PC-9 (cell line): Measurements from ENCODE around the gene FAM117B. TPM values are rescaled to one million over a fixed set of nuclear protein-coding genes. Genes with fewer than 3 reads are reported as not detected.

Experiments
- BruUV-seq: library from RNA; stranded (reverse); fragments of 400-500 nt; replicated peaks from 2 replicates; lab custom pipeline; 2021; lab: Mats Ljungman, UMichigan
- CTCF ChIA-PET: fragments of 300-600 bp; sonication (Branson Sonifier 250); formaldehyde crosslinking; loops from one replicate; lab custom pipeline; 2022; ENCODE audit warnings: antibody characterized with exemption; lab: Charles Lee
- POLR2A ChIA-PET: fragments of 300-600 bp; sonication (Branson Sonifier 250); formaldehyde crosslinking; loops from one replicate; lab custom pipeline; 2022; ENCODE audit warnings: antibody characterized with exemption; ENCODE audit not compliant: unreplicated experiment; lab: Charles Lee
- DNase-seq, 2 experiments: peaks; one replicate each; pipeline versions ENCODE4 v3.0.0 to v3.0.0-alpha.2; 2015 to 2022; ENCODE audit warnings: mixed read lengths in 1 of 2
- H2AFZ ChIP-seq: fragments of 200-600 bp; sonication (generic); 2 replicates; pipeline ENCODE4 v1.8.1; 2017; ENCODE audit warnings: antibody characterized with exemption
- H3F3A ChIP-seq: fragments of 200-600 bp; sonication (generic); 2 replicates; pipeline ENCODE4 v1.8.1; 2017; ENCODE audit warnings: antibody characterized with exemption, mild to moderate bottlenecking, low read depth; ENCODE audit not compliant: insufficient read depth
- H3K27ac ChIP-seq: fragments of 200-600 bp; sonication (generic); 2 replicates; pipeline ENCODE4 v1.6.1; 2016; ENCODE audit warnings: mixed run types
- H3K27me3 ChIP-seq: fragments of 200-600 bp; sonication (generic); 2 replicates; pipeline ENCODE4 v1.6.1; 2016; ENCODE audit warnings: low read depth, mixed run types; ENCODE audit not compliant: insufficient read depth
- H3K36me3 ChIP-seq: fragments of 200-600 bp; sonication (generic); 2 replicates; pipeline ENCODE4 v1.6.1; 2016; ENCODE audit warnings: low read depth, mixed run types
- H3K4me1 ChIP-seq: fragments of 200-600 bp; sonication (generic); replicated peaks from 2 replicates; pipeline ENCODE4 v1.6.1; 2016; ENCODE audit warnings: mixed run types; ENCODE audit not compliant: insufficient read depth
- H3K4me2 ChIP-seq: fragments of 200-600 bp; sonication (generic); 2 replicates; pipeline ENCODE4 v1.6.1; 2017; ENCODE audit warnings: mixed run types
- H3K4me3 ChIP-seq: fragments of 200-600 bp; sonication (generic); 2 replicates; pipeline ENCODE4 v1.6.1; 2016; ENCODE audit warnings: mixed run types
- H3K79me2 ChIP-seq: fragments of 200-600 bp; sonication (generic); 2 replicates; pipeline ENCODE4 v1.6.1; 2017; ENCODE audit warnings: low read depth, mixed run types
- H3K9me2 ChIP-seq: fragments of 200-600 bp; sonication (generic); 2 replicates; pipeline ENCODE4 v1.8.1; 2017; ENCODE audit warnings: mild to moderate bottlenecking; ENCODE audit not compliant: insufficient read depth
- H3K9me3 ChIP-seq: fragments of 200-600 bp; sonication (generic); 2 replicates; pipeline ENCODE4 v1.8.1; 2016; ENCODE audit warnings: low read depth; ENCODE audit not compliant: insufficient read depth
- H4K20me1 ChIP-seq: fragments of 200-600 bp; sonication (generic); 2 replicates; pipeline ENCODE4 v1.8.1; 2017; ENCODE audit not compliant: insufficient read depth
- CTCF ChIP-seq: fragments of 200-600 bp; sonication (generic); conservative IDR thresholded peaks from 2 replicates; pipeline ENCODE4 v1.6.1; 2017; ENCODE audit warnings: mixed run types, antibody characterized with exemption, mild to moderate bottlenecking, moderate library complexity
- EZH2 ChIP-seq: fragments of 200-600 bp; sonication (generic); IDR thresholded peaks from 2 replicates; pipeline ENCODE4 v1.8.0; 2017; ENCODE audit warnings: antibody characterized with exemption, low read depth
- intact Hi-C: fragments of 100-400 bp; cut with micrococcal nuclease; formaldehyde crosslinking; loops from one replicate; pipeline ENCODE4 v1.10.0; 2022; ENCODE audit not compliant: unreplicated experiment
- total RNA-seq: library from RNA; stranded (reverse); gene quantifications from 2 replicates; pipeline ENCODE4 v1.2.3, GENCODE V29; 2021

Gene FAM117B
- total RNA-seq, 1 experiment from 2014 or later = 8.2 TPM

GRCh38 chr2:202599911-202600310 lies 34.9 kb upstream of the FAM117B start:
- POLR2A ChIA-PET = no interaction called here
- no peaks in the 10 kb centered on the region for H4K20me1 ChIP-seq
- H3K79me2 ChIP-seq = no peaks in the 10 kb centered on the region
- intact Hi-C loops = no loop called here
- no peaks in the 10 kb centered on the region for H3K4me1 ChIP-seq
- no TSS peak for BruUV-seq
- DNase-seq = no peak
- no peak overlapping the region for H2AFZ ChIP-seq
- H3F3A ChIP-seq = no peaks in the 10 kb centered on the region
- H3K4me2 ChIP-seq = no peak overlapping the region
- no peak overlapping the region for H3K27ac ChIP-seq
- CTCF ChIA-PET = no interaction called here
- H3K4me3 ChIP-seq = no peak overlapping the region
- TF ChIP-seq CTCF (no peak), EZH2 (no peak)
- H3K9me3 ChIP-seq = no peaks in the 10 kb centered on the region
- no peaks in the 10 kb centered on the region for H3K9me2 ChIP-seq
- H3K36me3 ChIP-seq = no peaks in the 10 kb centered on the region
- H3K27me3 ChIP-seq = no peaks in the 10 kb centered on the region

GRCh38 chr2:202604699-202605098 lies 30.1 kb upstream of the FAM117B start:
- Histone ChIP-seq H3K4me2 (no peak overlapping the region), H3F3A (no peaks in the 10 kb centered on the region), H4K20me1 (no peaks in the 10 kb centered on the region), H3K4me1 (no peaks in the 10 kb centered on the region), H3K79me2 (no peaks in the 10 kb centered on the region), H2AFZ (no peak overlapping the region), H3K36me3 (no peaks in the 10 kb centered on the region), H3K9me2 (no peaks in the 10 kb centered on the region), H3K27ac (no peak overlapping the region), H3K4me3 (no peak overlapping the region), H3K9me3 (no peaks in the 10 kb centered on the region), H3K27me3 (no peaks in the 10 kb centered on the region)
- ChIA-PET POLR2A (no interaction called here), CTCF (no interaction called here)
- intact Hi-C loops = no loop called here
- TF ChIP-seq EZH2 = no peak
- TF ChIP-seq CTCF = no peak
- DNase-seq = no peak
- BruUV-seq = no TSS peak

- no peak overlapping the region for H3K4me3 ChIP-seq
- no peak for DNase-seq
- no peaks in the 10 kb centered on the region for H3K79me2 ChIP-seq
- no peaks in the 10 kb centered on the region for H3K9me2 ChIP-seq
- no peak overlapping the region for H3K4me2 ChIP-seq
- H3K9me3 ChIP-seq = no peaks in the 10 kb centered on the region
- ChIA-PET POLR2A (no interaction called here), CTCF (no interaction called here)
- H3K36me3 ChIP-seq = no peaks in the 10 kb centered on the region
- no peaks in the 10 kb centered on the region for H3F3A ChIP-seq
- H4K20me1 ChIP-seq = no peaks in the 10 kb centered on the region
- no peaks in the 10 kb centered on the region for H3K4me1 ChIP-seq
- no peaks in the 10 kb centered on the region for H3K27me3 ChIP-seq
- H2AFZ ChIP-seq = no peak overlapping the region
- intact Hi-C loops = no loop called here
- no peak overlapping the region for H3K27ac ChIP-seq
- TF ChIP-seq EZH2 (no peak), CTCF (no peak)
- BruUV-seq = no TSS peak
Observed at GRCh38 chr2:202605174-202605573, 29.6 kb upstream of the FAM117B start.
